Amniotic stem cell (primary cell): Measurements from ENCODE around the gene IER2.

Source experiments
- DNase-seq: peaks from one replicate; lab custom pipeline; 2025; lab: John Stamatoyannopoulos, UW

Gene IER2, protein sequence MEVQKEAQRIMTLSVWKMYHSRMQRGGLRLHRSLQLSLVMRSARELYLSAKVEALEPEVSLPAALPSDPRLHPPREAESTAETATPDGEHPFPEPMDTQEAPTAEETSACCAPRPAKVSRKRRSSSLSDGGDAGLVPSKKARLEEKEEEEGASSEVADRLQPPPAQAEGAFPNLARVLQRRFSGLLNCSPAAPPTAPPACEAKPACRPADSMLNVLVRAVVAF

GRCh38 chr19:13150187-13150930 is at the start of gene IER2, which contains the start of gene STX10:
Gene IER2, plus strand, starts transcription at chr19:13150411. Its CDS starts 2,776 bp downstream, at chr19:13153187.
Gene STX10, minus strand, starts transcription at chr19:13150375. Its CDS starts 202 bp downstream, at chr19:13150173.
- DNase-seq: peak; percentile 90

- DNase-seq: no peak
These were observed 49.2 kb upstream of the IER2 start for GRCh38 chr19:13100841-13101589.

DNA sequence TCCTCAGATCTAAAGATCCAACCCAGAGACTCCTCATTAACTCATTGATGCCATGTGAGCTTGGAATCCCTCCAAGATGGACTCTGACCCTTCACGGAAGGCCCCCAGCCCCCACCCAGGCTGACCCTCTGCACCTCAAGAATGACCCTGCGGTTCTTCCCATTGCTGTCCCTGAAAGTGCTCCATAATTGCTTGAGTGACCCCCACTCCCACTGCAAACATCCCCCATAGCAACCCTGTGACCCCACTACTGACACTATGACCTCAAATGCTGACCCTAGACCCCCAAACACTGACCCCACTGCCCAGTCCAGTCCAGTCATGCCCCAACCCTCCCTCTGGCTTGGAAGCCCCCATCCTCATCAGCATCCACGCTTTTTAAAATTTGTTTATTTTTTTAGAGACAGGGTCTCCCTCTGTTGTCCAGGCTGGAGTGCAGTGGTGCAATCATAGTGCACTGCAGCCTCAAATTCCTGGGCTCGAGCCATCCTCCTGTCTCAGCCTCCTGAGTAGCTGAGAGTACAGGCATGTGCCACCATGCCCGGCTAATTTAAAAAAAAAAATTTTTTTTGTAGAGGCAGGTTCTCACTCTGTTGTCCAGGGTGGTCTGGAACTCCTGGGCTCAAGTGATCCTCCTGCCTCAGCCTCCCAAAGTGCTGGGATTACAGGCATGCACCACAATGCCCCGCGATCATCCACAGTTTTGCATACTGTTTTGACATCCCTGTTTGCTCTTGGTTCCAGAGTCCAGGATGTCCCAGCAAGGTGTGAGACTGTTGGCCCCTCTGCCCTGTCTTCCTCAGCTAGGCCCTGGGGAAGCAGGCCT is 48.4 kb upstream of the IER2 start:
- DNase-seq: no peak

- no peak for DNase-seq
These were observed 47.9 kb upstream of the IER2 start for GRCh38 chr19:13102416-13102665.

GRCh38 chr19:13102666-13103580 is 47.3 kb upstream of the IER2 start, which contains the start of gene LYL1:
Gene LYL1, minus strand, starts transcription at chr19:13102858. Its CDS starts 1,687 bp downstream, at chr19:13101171.
- no peak for DNase-seq

- no peak for DNase-seq
These were observed 46.4 kb upstream of the IER2 start for GRCh38 chr19:13103581-13104359.

DNA sequence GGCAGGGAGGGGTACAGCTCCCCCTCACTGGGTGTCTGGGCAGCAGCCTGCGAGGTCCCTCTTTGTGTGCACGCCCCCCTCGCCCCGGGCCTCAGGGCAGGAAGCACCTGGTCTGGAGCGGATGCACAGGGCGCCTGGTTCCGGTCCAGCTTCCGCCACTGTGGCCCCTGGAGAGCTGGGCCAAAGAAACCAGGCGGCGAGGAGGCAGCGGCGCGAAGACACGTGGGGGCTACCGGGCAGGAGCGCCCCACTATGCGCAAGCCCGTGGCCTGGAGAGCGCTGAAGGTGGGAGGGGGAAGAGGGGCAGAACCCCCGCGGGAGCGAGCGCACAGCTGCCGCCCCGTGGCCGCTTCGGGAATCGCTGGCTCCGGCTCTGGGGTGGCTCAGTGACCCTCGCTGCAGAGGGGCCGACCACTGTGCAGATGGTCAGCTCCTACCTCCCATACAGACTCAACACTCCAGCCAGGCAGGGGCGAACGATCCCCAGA is 45.8 kb upstream of the IER2 start:
- DNase-seq: no peak

DNA sequence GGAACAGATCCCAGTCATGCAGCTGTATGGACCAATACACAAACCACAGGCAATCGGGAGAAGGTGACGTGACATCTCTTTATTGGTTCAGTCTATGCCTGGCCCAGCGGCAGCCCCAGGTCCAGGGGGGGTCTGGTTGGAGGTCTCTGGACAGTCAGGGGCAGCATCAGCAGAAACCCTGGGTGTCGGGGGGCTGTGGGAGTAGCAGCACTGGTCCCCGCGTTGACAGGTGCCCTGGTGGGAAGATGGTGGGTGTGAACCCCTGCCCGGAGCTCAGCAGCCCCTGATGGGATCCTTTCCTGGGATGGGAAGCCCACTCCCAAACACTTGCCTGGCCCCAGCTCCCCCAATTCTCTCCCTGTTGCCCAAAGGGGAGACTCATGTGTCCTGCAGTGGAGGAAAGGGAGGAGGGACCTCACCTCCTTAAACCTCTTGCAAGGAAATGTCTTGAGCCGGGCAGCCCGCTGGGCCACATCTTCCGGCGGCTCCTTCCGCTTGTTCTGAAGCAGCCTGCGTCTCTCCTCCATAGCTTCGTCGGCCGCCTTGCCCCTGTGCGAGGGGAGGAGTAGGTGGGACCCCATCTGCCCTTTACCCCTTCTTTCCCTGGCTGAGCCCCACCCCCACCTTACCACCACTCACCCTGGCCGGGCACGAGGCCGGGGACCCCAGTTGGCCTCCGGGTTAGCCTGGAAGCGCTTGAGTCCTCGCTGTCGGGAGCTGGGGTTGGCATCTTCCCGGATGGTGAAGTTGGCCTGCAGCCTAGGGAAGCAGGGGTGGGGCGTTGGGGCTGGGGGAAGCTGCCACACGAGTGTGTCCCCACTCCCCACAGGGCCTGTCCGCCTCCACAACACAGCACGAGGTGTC is 45.1 kb upstream of the IER2 start:
- DNase-seq: no peak

DNA sequence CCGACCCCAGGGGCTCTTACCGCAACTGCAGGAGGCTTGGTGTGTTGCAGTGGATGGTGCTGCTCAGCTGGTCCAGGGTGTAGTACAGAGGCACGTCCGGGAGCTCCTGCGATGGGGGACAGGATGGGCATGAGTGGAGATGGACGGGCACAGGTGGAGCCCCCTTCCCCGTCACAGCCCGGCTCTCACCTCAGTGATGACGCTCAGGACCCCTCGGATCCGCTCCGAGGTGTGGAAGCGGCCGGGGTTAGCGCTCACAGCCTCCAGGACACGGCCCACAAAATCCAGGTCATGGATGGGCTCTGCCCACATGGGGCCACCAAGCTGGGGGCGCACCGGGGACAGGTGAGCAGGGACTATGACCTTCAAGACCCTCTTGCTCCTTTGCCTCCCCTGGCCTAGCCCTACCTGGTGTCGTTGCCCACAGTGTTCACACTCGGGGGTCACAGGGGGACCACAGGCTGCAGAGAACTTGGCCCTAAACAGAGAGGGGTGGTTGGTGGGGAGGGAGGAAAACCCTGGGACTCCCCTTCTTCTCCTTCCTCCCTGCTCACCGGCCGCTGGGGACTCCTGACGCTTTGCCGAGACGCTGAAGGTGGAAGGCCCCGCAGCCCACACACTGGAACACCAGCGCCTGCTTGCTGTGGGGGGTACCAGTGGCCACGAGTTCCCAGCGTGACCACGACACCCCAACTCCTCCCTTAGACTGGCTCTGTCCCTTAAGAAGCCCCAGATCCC is 40.7 kb upstream of the IER2 start:
- DNase-seq: no peak

GRCh38 chr19:13110099-13110610 is 40.1 kb upstream of the IER2 start:
- DNase-seq: no peak

DNA sequence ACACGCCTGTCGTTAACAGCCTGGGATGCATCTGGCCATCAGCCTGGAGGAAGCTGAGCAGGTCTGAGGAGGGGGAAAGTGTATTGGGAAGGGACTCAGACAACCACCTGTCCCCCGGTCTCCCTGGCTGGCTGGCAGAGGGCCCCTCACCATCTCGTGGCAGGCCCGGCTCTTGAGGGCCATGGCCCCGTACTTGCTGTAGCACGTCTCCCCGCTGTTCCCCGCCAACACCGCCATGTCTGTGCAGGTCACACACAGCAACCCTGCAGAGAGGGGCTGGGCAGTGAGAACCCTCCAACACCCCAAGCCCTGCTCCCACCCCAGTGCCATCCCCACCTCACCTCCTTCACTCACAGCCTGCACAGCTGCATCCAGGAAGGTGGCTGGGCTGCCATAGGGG is 37.7 kb upstream of the IER2 start:
- no peak for DNase-seq

GRCh38 chr19:13115936-13116281 is 34.3 kb upstream of the IER2 start:
- no peak for DNase-seq

DNA sequence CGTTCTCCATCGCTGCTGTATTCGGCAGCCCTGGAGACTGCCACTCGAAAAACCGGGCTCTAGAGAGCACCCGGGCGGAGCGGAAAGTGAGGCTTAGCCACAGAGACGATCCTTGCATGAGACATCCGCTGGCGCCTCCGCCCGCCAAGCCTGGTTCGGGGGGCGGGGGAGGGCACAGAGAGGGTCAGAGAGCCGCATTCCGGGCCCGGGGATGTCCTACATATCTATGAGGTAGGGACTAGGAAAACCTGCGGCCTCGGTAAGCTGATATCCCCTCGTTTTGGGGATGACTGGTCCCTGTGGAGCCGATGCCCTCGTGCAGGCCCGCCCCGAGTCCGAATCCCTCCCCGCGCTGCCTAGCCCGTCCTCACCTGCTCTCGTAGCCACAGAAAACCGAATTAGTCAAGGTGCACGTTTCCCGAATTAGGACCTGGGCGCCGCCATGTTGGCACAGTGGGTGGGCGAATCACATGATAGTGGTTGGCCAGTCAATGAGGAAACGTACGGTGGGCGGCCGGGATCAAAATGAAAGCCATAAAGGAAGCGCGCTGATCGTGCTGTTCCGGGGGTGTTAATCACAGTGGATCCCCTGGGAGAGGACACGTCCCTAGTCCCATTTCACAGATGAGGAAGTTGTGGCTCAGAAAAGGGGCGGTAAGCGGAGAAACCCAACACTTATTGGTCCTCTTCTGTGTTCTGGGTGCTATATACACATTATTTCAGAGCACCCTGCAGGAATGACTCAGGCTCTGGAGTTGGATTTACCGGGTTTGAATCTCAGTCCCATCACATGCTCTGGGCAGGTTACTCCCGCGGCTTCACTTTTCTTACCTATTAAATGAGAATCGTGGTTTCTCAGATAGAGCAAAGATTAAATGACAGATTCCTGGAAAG is 33.7 kb upstream of the IER2 start, which contains the start of gene TRMT1:
TRMT1 (minus strand) TSS at position 459 of the 894 bp plus-strand sequence; CDS start at position 118, 341 bp downstream.
- peak; percentile 93 for DNase-seq

GRCh38 chr19:13117176-13117771 is 32.9 kb upstream of the IER2 start:
- DNase-seq: no peak

DNA sequence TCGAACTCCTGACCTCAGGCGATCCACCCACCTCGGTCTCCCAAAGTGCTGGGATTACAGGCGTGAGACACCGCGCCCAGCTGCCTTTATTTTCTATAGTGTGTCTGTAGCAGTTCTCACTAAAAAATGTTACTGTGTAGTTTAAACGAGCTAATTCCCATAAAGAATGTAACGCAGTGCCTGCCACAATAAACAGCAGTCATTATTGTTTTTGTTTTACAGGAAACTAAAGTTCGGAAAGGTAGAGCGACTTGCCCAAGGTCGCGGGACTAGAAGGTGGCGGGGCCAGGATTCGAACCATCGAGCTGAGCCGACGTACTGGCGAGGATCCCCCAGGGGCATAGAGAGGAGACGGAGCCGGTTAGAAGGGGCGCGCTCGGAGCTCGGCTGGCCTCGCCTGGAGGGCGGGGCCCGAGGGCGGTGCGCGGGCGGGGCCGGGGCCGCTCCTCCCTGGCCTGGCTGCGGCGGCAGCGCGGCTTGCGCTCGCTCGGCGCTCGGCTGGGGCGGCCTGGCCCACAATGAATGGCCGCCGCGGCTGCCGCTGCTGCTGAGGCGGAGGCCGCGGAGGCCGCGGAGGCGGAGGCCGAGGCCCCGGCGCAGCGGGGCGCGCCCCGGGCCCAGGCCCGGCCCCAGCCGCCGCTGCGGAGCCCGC is 32.3 kb upstream of the IER2 start, which contains the start of gene NACC1:
NACC1 (plus strand) TSS at position 493 of the 652 bp plus-strand sequence. CDS start 16,944 bp downstream, outside the sequence.
- DNase-seq: peak; percentile 79
